Stimulated activated CD8-positive, alpha-beta memory T cell treated with anti-CD3 and anti-CD28 coated beads, Interleukin-15, amount 100 ng/mL, for 24 hours (primary cell): Measurements from ENCODE around the gene DEFB129.
"Not testable (repeated sequence)": the region's sequence is repeated elsewhere in the genome, so short reads cannot be mapped to it uniquely, and the experiment has no call there.

Experiments used
- DNase-seq: peaks from one replicate; pipeline ENCODE4 v3.0.0-alpha.2; 2020; ENCODE audit warnings: low read depth

DEFB129 gene

GRCh38 chr20:226958-227357 lies at the start of gene DEFB129:
Gene DEFB129 (plus strand): TSS chr20:227258. CDS start chr20:227289, 31 bp downstream.
- DNase-seq = no peak

GRCh38 chr20:184288-184687 lies 42.8 kb upstream of the DEFB129 start:
- DNase-seq = no peak

GRCh38 chr20:187733-188132 lies 39.3 kb upstream of the DEFB129 start:
- DNase-seq = no peak

- no peak for DNase-seq
Measured at GRCh38 chr20:189611-190010, 37.4 kb upstream of the DEFB129 start, which contains the start of gene DEFB128. Gene DEFB128 (minus strand): TSS chr20:189711. CDS start chr20:189623, 88 bp downstream.

GRCh38 chr20:198225-198624 lies 28.8 kb upstream of the DEFB129 start:
- DNase-seq = no peak

GRCh38 chr20:199996-200395 lies 27.1 kb upstream of the DEFB129 start:
- no peak for DNase-seq

- not testable (repeated sequence) for DNase-seq
Measured at GRCh38 chr20:203630-204029, 23.4 kb upstream of the DEFB129 start.

GRCh38 chr20:208942-209566 lies 18.0 kb upstream of the DEFB129 start:
- DNase-seq = no peak

GRCh38 chr20:210809-211502 lies 16.1 kb upstream of the DEFB129 start:
- DNase-seq = no peak

GRCh38 chr20:214383-214782 lies 12.7 kb upstream of the DEFB129 start:
- no peak for DNase-seq

- no peak for DNase-seq
Measured at GRCh38 chr20:215796-216195, 11.3 kb upstream of the DEFB129 start.

- DNase-seq = no peak
Measured at GRCh38 chr20:217266-217665, 9.8 kb upstream of the DEFB129 start.

GRCh38 chr20:219290-220115 lies 7.6 kb upstream of the DEFB129 start:
- no peak for DNase-seq

GRCh38 chr20:221258-221830 lies 5.7 kb upstream of the DEFB129 start:
- no peak for DNase-seq

GRCh38 chr20:225879-226278 lies 1.2 kb upstream of the DEFB129 start:
- not testable (repeated sequence) for DNase-seq

- DNase-seq = no peak
Measured at GRCh38 chr20:227439-228105, 514 bp downstream of the DEFB129 start.

GRCh38 chr20:235891-236290 lies 8.8 kb downstream of the DEFB129 start:
- no peak for DNase-seq

- no peak for DNase-seq
Measured at GRCh38 chr20:237489-237888, 10.4 kb downstream of the DEFB129 start.

GRCh38 chr20:237929-238328 lies 10.9 kb downstream of the DEFB129 start:
- no peak for DNase-seq

- DNase-seq = no peak
Measured at GRCh38 chr20:242905-243304, 15.8 kb downstream of the DEFB129 start.

GRCh38 chr20:251354-251753 lies 24.3 kb downstream of the DEFB129 start:
- DNase-seq = no peak

GRCh38 chr20:252801-253200 lies 25.7 kb downstream of the DEFB129 start:
- no peak for DNase-seq
